ENCODE measurements around the gene AP1M1. TPM values are rescaled to one million over a fixed set of nuclear protein-coding genes. Genes with fewer than 3 reads are reported as not detected.

The AP1M1 gene
- total RNA-seq, 4 donors from 2014 or later, result 21.2 to 80.9 (median 32.7) TPM

DNA sequence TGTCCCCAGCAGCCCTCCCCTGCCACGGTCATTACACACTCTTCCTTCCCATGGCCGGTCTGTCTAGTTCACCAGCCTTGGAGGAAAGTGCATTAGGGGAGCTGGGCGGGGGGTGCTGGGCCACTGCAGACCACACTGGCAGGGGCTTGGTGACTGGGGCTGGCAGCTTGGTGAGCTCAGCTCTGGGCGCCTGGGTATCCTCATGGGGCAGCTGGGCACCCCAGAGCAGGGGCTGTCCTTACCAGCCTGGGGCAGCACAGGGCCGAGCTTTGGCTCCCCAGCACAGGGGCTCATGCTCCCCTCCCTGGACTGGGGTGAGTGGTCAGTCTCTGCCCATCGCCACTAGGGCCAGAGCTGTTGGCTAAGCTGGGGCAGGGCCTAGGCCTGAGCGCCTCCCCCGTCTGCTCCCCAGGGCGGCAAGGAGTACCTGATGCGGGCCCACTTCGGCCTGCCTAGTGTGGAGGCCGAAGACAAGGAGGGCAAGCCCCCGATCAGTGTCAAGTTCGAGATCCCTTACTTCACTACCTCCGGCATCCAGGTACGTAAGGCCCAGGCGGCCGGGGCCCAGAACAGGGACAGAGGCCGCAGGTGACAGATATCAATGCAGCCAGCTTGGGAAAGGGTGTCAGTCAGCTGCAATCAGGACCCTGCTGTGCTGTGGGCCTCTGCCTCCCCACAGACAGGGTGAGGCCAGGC lies 35.5 kb downstream of the AP1M1 start:
- H3K36me3 ChIP-seq, result no peaks in the 10 kb centered on the region
- no peak overlapping the region for H3K4me3 ChIP-seq
- intact Hi-C loops (cut with DNase I; ENCODE audit: low total_unique reads), result no loop called here
- no peaks in the 10 kb centered on the region for H3K27me3 ChIP-seq
- H3K27ac ChIP-seq, result no peak overlapping the region
- no peaks in the 10 kb centered on the region for H3K9me3 ChIP-seq
- TF ChIP-seq POLR2A (IDR thresholded peaks at IDR 0.05), result no peak
- TF ChIP-seq, protein P1, sequence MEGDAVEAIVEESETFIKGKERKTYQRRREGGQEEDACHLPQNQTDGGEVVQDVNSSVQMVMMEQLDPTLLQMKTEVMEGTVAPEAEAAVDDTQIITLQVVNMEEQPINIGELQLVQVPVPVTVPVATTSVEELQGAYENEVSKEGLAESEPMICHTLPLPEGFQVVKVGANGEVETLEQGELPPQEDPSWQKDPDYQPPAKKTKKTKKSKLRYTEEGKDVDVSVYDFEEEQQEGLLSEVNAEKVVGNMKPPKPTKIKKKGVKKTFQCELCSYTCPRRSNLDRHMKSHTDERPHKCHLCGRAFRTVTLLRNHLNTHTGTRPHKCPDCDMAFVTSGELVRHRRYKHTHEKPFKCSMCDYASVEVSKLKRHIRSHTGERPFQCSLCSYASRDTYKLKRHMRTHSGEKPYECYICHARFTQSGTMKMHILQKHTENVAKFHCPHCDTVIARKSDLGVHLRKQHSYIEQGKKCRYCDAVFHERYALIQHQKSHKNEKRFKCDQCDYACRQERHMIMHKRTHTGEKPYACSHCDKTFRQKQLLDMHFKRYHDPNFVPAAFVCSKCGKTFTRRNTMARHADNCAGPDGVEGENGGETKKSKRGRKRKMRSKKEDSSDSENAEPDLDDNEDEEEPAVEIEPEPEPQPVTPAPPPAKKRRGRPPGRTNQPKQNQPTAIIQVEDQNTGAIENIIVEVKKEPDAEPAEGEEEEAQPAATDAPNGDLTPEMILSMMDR (IDR thresholded peaks at IDR 0.05), result no peak
- no peaks in the 10 kb centered on the region for H3K4me1 ChIP-seq
- DNase-seq, result no peak

DNA sequence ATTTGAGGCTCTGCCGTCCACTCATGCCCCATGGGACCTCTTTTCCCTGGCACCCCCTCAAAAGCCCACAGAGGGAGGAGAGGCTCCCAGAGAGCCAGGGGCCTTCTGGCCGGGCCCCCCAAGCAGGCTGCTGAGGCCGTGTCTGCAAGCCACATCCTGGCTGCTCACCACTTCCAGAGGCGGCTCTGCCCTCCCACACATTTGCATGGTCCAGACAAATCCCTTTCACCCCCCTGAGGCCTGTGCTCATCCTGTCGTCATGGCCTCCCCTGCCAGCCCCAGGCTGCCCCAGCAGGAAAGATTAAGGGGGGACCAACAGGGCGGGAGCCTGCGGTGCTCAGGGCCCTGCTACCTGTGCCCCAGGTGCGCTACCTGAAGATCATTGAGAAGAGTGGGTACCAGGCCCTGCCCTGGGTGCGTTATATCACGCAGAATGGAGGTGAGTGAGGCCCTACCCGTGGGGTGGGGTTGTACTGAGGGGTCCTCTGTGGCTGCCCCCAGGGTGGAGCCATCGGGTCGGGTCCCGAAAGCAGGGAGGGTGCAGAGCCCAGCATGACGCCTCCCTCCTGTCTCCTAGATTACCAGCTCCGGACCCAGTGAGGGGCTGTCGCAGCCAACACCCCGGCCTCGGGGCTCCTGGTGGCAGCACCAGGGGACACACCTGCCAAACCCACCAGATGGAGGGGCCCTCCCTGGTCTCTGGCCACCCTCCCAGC lies 36.3 kb downstream of the AP1M1 start:
- intact Hi-C loops (cut with DNase I; ENCODE audit: low total_unique reads), result no loop called here

DNA sequence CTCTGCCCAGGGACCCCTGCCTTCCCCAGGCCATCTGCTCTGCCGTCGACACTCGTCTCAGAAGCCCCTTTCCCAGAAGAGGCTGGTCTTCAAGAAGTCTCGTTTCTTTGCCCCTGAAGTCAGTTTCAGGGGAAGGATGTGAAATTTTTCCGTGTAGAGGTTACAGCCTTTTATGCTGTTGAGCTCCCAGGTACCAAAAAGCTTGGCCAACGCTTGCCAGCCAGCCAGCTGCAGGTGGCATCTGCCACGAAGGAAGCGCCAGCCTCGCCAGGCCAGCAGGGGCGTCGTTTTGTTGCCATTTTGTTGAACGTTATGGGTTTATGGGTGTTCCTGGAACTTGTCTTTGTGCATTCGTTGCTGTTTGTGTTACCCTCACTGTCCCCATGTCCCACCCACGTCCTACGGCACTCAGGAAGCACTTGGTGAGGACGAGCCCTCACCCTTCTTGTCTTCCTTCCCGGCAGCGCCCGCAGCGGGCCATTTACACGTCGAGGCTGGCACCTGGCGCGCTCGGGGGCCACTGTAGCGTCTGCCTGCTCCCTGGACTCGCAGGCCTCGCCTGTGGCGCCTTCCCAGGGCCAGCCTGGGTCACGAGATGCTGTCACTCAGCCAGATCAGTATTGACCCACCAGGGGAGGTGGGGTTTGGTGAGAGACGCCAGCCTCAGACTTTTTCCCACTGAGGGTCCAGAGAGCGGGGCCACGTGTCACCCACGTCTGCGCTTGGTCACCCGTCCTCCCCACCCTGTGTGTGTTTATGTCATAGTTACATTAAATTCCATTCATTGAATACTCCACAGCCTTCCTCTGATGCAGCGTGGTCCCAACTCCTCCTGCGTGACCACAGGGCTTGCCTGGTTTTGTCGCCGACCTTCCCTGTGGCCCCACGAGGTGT lies 37.1 kb downstream of the AP1M1 start:
- H3K27ac ChIP-seq, result no peak overlapping the region
- H3K27me3 ChIP-seq, result no peaks in the 10 kb centered on the region
- intact Hi-C loops (cut with DNase I; ENCODE audit: low total_unique reads), result no loop called here
- no peaks in the 10 kb centered on the region for H3K4me1 ChIP-seq
- DNase-seq, result no peak
- no peaks in the 10 kb centered on the region for H3K9me3 ChIP-seq
- no peak overlapping the region for H3K4me3 ChIP-seq
- H3K36me3 ChIP-seq, result no peaks in the 10 kb centered on the region
- no peak for TF ChIP-seq POLR2A (IDR thresholded peaks at IDR 0.05)
- TF ChIP-seq, protein P1 (IDR thresholded peaks at IDR 0.05), result no peak

More for the DNA sequence above, 36.3 kb downstream of the AP1M1 start:
- H3K27me3 ChIP-seq, result no peaks in the 10 kb centered on the region
- DNase-seq, result no peak
- H3K4me3 ChIP-seq, result no peak overlapping the region
- no peaks in the 10 kb centered on the region for H3K36me3 ChIP-seq
- no peak for TF ChIP-seq POLR2A (IDR thresholded peaks at IDR 0.05)
- TF ChIP-seq, protein P1 (IDR thresholded peaks at IDR 0.05), result no peak
- no peak overlapping the region for H3K27ac ChIP-seq
- H3K9me3 ChIP-seq, result no peaks in the 10 kb centered on the region
- H3K4me1 ChIP-seq, result no peaks in the 10 kb centered on the region

DNA sequence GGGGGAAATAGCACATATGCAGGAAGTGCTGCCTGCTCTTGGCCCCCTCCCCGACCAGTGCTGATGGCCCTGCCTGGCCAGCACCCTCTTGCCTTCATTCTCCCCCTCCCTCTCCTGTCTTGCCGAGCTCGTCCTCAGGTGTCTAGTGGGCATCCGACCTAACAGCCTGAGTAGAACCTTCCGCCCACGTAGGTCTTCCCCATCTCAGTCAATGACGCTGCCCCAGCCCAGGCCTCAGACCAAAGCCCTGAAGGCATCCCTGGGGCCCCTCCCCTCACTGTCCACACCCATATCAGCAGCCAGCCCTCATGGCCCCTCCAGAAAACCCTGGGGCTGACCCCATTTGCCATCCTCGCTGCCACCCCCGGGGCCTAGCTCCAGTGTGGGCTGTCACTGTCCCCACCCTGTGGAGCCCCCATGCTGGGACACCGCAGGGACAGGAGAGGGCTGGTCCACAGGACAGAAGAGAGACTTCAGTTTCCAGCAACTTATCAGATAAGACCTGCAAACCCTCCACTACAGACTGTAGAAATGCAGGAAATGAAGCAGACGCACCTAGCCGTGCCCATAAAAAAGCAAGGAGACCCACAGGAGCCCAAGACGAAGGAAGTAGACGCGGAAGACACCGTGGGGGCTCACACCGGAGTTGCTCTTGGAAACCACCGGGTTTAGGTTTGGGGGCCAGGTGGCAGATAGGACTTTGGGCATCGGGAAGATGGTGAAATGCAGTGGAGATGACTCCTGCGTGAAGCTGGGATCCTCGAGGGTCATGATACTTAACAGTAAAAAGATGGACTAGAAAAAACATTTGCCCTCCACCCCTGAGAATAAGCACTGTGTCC lies 38.3 kb downstream of the AP1M1 start:
- Histone ChIP-seq H3K27me3 (no peaks in the 10 kb centered on the region), H3K9me3 (no peaks in the 10 kb centered on the region), H3K4me3 (no peak overlapping the region), H3K36me3 (no peaks in the 10 kb centered on the region), H3K27ac (no peak overlapping the region), H3K4me1 (no peaks in the 10 kb centered on the region)
- intact Hi-C loops (cut with DNase I; ENCODE audit: low total_unique reads), result no loop called here
- DNase-seq, result no peak
- TF ChIP-seq POLR2A (IDR thresholded peaks at IDR 0.05), result no peak
- TF ChIP-seq, protein P1 (IDR thresholded peaks at IDR 0.05), result no peak

Data from uterus (tissue), 4 donors.